Smooth muscle cell (in vitro differentiated cells): ENCODE data around the gene AUTS2. TPM values are rescaled to one million over a fixed set of nuclear protein-coding genes. Genes with fewer than 3 reads are reported as not detected.

ENCODE experiments used
- DNase-seq: peaks from one replicate; lab custom pipeline; 2025; ENCODE audit not compliant: unreplicated experiment; lab: John Stamatoyannopoulos, UW
- H2AFZ ChIP-seq: fragments of 200-600 bp; sonication (generic); 2 replicates; pipeline ENCODE4 v1.6.0; 2016; ENCODE audit warnings: antibody characterized with exemption, low read depth, mild to moderate bottlenecking
- H3F3A ChIP-seq: fragments of 200-600 bp; sonication (generic); 2 replicates; pipeline ENCODE4 v1.6.0; 2017; ENCODE audit warnings: antibody characterized with exemption, low read depth
- H3K27ac ChIP-seq: fragments of 200-600 bp; sonication (generic); 2 replicates; pipeline ENCODE4 v1.5.1; 2016; ENCODE audit warnings: low read depth, mild to moderate bottlenecking
- H3K27me3 ChIP-seq: fragments of 200-600 bp; sonication (generic); 2 replicates; pipeline ENCODE4 v1.6.1; 2016; ENCODE audit warnings: low read depth, mild to moderate bottlenecking
- H3K36me3 ChIP-seq: fragments of 200-600 bp; sonication (generic); 2 replicates; pipeline ENCODE4 v1.5.1; 2016; ENCODE audit warnings: low read depth
- H3K4me1 ChIP-seq: fragments of 200-600 bp; sonication (generic); 2 replicates; pipeline ENCODE4 v1.5.1; 2016; ENCODE audit warnings: low read depth
- H3K4me2 ChIP-seq: fragments of 200-600 bp; sonication (generic); 2 replicates; pipeline ENCODE4 v1.6.0; 2016; ENCODE audit warnings: mild to moderate bottlenecking
- H3K4me3 ChIP-seq: fragments of 200-600 bp; sonication (generic); 2 replicates; pipeline ENCODE4 v1.5.1; 2016; ENCODE audit warnings: mild to moderate bottlenecking
- H3K79me2 ChIP-seq: fragments of 200-600 bp; sonication (generic); 2 replicates; pipeline ENCODE4 v1.6.0; 2016; ENCODE audit warnings: low read depth, mild to moderate bottlenecking
- H3K9ac ChIP-seq: fragments of 200-600 bp; sonication (generic); 2 replicates; pipeline ENCODE4 v1.6.0; 2016; ENCODE audit warnings: low read depth
- H3K9me3 ChIP-seq: fragments of 200-600 bp; sonication (generic); replicated peaks from 2 replicates; pipeline ENCODE4 v1.5.1; 2016; ENCODE audit warnings: low read depth
- H4K20me1 ChIP-seq: fragments of 200-600 bp; sonication (generic); 2 replicates; pipeline ENCODE4 v1.6.0; 2016; ENCODE audit warnings: low read depth
- WGBS: methylation state at CpG from one replicate; pipeline ENCODE4 v1.1.7; 2016; ENCODE audit warnings: low lambda C conversion rate; 5-methylcytosine and 5-hydroxymethylcytosine counted together
- polyA plus RNA-seq: library from polyadenylated mRNA; unstranded; fragments of >200 nt; fragmentation: Nextera tagmentation; extraction: Ambion mirVana; gene quantifications from 2 replicates; pipeline ENCODE4 v1.2.1, GENCODE V29; 2016
- total RNA-seq: library from RNA; depleted of rRNA; stranded (reverse); fragments of >200 nt; gene quantifications from 2 replicates; pipeline ENCODE4 v1.2.3, GENCODE V29; 2014
- TF ChIP-seq, protein P1 (sequence below): fragments of 200-600 bp; sonication (generic); IDR thresholded peaks from 2 replicates; pipeline ENCODE4 v1.5.1; 2017; ENCODE audit warnings: borderline replicate concordance, mild to moderate bottlenecking, antibody characterized with exemption; ENCODE audit not compliant: insufficient read depth, poor library complexity, severe bottlenecking

Gene AUTS2
- total and polyA plus RNA-seq, 2 experiments from 2014 or later: 6.5 to 8.6 TPM

DNA sequence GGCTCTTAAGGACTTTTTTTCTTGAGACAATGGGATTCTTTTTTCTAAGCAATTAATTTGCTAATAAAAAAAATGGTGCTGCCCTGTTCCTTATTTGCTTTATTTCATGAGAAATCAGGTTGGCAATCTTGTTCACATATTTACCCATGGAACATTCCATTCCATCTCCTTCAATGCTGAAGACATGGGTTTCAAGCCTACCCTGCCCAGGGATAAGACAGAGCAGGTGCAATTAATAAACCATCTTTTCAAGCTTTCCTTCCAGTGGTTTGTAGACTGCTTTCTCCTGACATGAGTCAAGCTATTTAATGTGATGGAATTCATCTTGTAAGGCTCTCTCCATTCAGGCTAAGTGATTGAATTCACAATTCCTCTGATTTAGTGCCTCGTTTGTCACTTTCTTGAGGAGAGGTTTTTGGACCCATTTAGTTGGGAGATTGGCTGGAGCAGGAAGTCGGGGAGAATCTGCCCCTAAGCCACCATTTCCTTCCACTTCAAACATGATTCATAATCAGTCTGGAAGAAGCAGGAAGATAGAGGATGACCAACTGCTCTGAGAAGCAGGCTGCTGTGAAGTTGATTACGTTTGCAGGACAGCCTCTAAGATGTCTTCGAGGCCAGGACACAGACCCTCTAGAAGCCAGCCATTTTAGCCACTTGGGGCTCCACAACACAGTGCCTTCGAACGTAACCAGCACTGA, 981.3 kb downstream of the AUTS2 start:
- peaks cover 16% of the 10 kb centered on the region for H3F3A ChIP-seq
- H3K27ac ChIP-seq: no peak overlapping the region
- no peaks in the 10 kb centered on the region for H3K27me3 ChIP-seq
- H3K4me1 ChIP-seq: peaks cover 33% of the 10 kb centered on the region
- no peak for DNase-seq
- no peak overlapping the region for H3K4me3 ChIP-seq
- no peak overlapping the region for H2AFZ ChIP-seq
- peak overlapping the region; percentile 2 for H3K4me2 ChIP-seq
- WGBS: 43% methylated on average over 6 of the region's 6 CpGs
- TF ChIP-seq, protein P1, sequence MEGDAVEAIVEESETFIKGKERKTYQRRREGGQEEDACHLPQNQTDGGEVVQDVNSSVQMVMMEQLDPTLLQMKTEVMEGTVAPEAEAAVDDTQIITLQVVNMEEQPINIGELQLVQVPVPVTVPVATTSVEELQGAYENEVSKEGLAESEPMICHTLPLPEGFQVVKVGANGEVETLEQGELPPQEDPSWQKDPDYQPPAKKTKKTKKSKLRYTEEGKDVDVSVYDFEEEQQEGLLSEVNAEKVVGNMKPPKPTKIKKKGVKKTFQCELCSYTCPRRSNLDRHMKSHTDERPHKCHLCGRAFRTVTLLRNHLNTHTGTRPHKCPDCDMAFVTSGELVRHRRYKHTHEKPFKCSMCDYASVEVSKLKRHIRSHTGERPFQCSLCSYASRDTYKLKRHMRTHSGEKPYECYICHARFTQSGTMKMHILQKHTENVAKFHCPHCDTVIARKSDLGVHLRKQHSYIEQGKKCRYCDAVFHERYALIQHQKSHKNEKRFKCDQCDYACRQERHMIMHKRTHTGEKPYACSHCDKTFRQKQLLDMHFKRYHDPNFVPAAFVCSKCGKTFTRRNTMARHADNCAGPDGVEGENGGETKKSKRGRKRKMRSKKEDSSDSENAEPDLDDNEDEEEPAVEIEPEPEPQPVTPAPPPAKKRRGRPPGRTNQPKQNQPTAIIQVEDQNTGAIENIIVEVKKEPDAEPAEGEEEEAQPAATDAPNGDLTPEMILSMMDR: no peak
- no peaks in the 10 kb centered on the region for H4K20me1 ChIP-seq
- H3K9me3 ChIP-seq: no peaks in the 10 kb centered on the region
- no peaks in the 10 kb centered on the region for H3K36me3 ChIP-seq
- H3K79me2 ChIP-seq: no peaks in the 10 kb centered on the region
- no peak overlapping the region for H3K9ac ChIP-seq

DNA sequence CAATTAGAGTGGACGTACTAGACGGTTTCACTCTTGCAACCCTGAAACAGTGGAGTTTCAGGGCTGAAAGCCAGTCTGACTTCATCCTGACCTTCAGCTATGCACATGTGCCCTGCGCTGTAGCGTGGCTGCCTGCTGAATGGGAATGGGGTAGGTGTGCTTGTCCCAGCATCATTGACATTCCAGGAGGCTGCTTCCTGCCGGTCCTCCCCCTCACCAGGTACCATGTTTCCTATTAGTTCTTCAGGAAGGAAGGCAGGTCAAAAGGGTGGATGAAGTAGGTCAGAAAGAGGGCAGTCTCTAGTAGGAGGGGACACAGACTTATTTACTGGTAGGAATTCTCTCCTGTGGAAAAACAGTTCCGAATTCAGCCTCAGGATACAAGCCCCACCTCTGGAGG, 981.9 kb downstream of the AUTS2 start:
- H3K4me2 ChIP-seq: peak overlapping the region; percentile 2
- no peak overlapping the region for H3K4me3 ChIP-seq
- no peaks in the 10 kb centered on the region for H3K79me2 ChIP-seq
- H3K27me3 ChIP-seq: no peaks in the 10 kb centered on the region
- H3K27ac ChIP-seq: no peak overlapping the region
- TF ChIP-seq, protein P1: no peak
- peaks cover 16% of the 10 kb centered on the region for H3F3A ChIP-seq
- no peaks in the 10 kb centered on the region for H3K9me3 ChIP-seq
- H4K20me1 ChIP-seq: no peaks in the 10 kb centered on the region
- DNase-seq: no peak
- WGBS: 76% methylated on average over 6 of the region's 6 CpGs
- H3K9ac ChIP-seq: no peak overlapping the region
- H3K36me3 ChIP-seq: no peaks in the 10 kb centered on the region
- peaks cover 27% of the 10 kb centered on the region for H3K4me1 ChIP-seq
- H2AFZ ChIP-seq: no peak overlapping the region

DNA sequence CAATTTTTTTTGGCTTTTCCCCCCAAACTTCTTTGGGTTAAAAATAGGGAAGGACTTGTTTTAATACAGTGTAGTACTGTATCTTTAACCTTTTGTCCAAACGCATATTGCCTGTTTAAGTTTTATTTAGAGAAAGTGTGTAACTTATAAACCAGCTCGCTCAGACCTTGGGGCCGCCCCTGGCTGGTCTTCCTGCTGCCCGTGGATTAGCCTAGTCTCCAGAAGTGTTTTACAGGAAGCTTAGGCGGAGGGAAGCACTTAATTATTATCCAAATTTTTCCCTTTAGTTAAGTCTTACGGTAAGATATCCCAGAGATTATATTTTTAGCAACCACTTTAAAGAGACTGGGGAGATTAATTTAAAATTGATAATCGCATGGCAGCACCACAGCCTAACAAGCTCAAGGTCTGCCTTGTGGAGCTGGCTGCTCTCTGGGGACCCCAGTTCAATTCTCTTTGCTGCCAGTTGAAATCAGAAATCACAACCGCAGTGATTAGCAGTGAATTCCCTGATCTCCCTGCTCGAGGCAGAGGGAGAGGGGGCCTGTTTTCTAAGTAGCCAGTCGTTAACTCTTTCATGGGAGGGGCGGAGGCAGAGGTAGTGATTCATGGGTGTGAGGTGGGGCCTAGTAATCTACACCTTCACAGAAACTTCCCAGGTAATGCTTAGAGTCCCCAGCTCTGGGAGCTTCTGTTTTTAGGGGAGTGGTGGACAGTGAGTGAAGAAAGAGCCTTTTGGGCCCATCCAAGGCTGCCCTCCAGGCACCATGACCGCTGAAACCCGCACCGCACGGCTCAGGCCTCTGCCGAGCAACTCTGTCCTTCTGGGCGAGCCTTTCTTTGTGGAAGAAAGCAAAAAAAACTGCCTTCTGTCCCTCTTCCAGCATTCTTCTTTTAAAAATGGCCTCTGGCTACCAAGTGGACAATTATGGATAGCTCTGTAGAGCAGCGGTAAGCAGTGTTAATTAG, 984.9 kb downstream of the AUTS2 start:
- Histone ChIP-seq H3K4me1 (peaks cover 27% of the 10 kb centered on the region), H3K4me3 (no peak overlapping the region), H4K20me1 (no peaks in the 10 kb centered on the region), H2AFZ (peak overlapping the region; percentile 41), H3K27ac (peak overlapping the region; percentile 36), H3K27me3 (no peaks in the 10 kb centered on the region), H3K79me2 (no peaks in the 10 kb centered on the region), H3K36me3 (no peaks in the 10 kb centered on the region), H3K9me3 (no peaks in the 10 kb centered on the region), H3F3A (peaks cover 16% of the 10 kb centered on the region), H3K4me2 (peak overlapping the region; percentile 75), H3K9ac (no peak overlapping the region)
- 35% methylated on average over 18 of the region's 18 CpGs for WGBS
- TF ChIP-seq, protein P1: no peak
- no peak for DNase-seq
